HG03280 (cell line): ENCODE results near the gene PTPRZ1.

ENCODE experiments used
- ATAC-seq: cut with Tn5 transposase; IDR thresholded peaks from one replicate; pipeline ENCODE4 v1.9.1; 2021; ENCODE audit warnings: mild to moderate bottlenecking, moderate library complexity; ENCODE audit not compliant: unreplicated experiment

The PTPRZ1 gene

GRCh38 chr7:121890833-121891232, 17.9 kb downstream of the PTPRZ1 start:
- ATAC-seq, result no peak

- no peak for ATAC-seq
Measured at GRCh38 chr7:121891731-121892130, 18.8 kb downstream of the PTPRZ1 start.

- peak; percentile 64 for ATAC-seq
Measured at GRCh38 chr7:121901026-121901425, 28.1 kb downstream of the PTPRZ1 start.

GRCh38 chr7:121904120-121904519, 31.2 kb downstream of the PTPRZ1 start:
- ATAC-seq, result no peak

GRCh38 chr7:121908042-121908441, 35.1 kb downstream of the PTPRZ1 start:
- no peak for ATAC-seq

- no peak for ATAC-seq
Measured at GRCh38 chr7:121909716-121910345, 36.9 kb downstream of the PTPRZ1 start.

GRCh38 chr7:121913947-121914675, 41.1 kb downstream of the PTPRZ1 start:
- peak; percentile 54 for ATAC-seq

- ATAC-seq, result no peak
Measured at GRCh38 chr7:121914676-121915279, 41.8 kb downstream of the PTPRZ1 start.

- no peak for ATAC-seq
Measured at GRCh38 chr7:121916211-121916610, 43.2 kb downstream of the PTPRZ1 start.

- no peak for ATAC-seq
Measured at GRCh38 chr7:121919986-121920385, 47.0 kb downstream of the PTPRZ1 start.

- ATAC-seq, result no peak
Measured at GRCh38 chr7:121924269-121925186, 51.6 kb downstream of the PTPRZ1 start.

GRCh38 chr7:121931149-121931902, 58.4 kb downstream of the PTPRZ1 start:
- ATAC-seq, result no peak

GRCh38 chr7:121932768-121933167, 59.8 kb downstream of the PTPRZ1 start:
- ATAC-seq, result no peak

GRCh38 chr7:121936951-121937623, 64.1 kb downstream of the PTPRZ1 start:
- no peak for ATAC-seq

GRCh38 chr7:121938429-121938996, 65.6 kb downstream of the PTPRZ1 start:
- ATAC-seq, result no peak

- no peak for ATAC-seq
Measured at GRCh38 chr7:121940918-121941317, 68.0 kb downstream of the PTPRZ1 start.

- ATAC-seq, result no peak
Measured at GRCh38 chr7:121941830-121942229, 68.9 kb downstream of the PTPRZ1 start.

GRCh38 chr7:121945066-121945465, 72.1 kb downstream of the PTPRZ1 start:
- ATAC-seq, result no peak

GRCh38 chr7:121945480-121946236, 72.7 kb downstream of the PTPRZ1 start:
- no peak for ATAC-seq
